Fibroblast of skin of right biceps (primary cell): Measurements from ENCODE around the gene HDGF.
A peak's percentile ranks its signal among the peaks of the same experiment; 100 is the strongest.

ENCODE experiments used
- DNase-seq: peaks from one replicate; pipeline ENCODE4 v3.0.0-alpha.2; 2013

HDGF gene

GRCh38 chr1:156714830-156715229 lies 36.6 kb downstream of the HDGF start:
- no peak for DNase-seq

GRCh38 chr1:156712626-156713025 lies 38.8 kb downstream of the HDGF start:
- no peak for DNase-seq

DNA sequence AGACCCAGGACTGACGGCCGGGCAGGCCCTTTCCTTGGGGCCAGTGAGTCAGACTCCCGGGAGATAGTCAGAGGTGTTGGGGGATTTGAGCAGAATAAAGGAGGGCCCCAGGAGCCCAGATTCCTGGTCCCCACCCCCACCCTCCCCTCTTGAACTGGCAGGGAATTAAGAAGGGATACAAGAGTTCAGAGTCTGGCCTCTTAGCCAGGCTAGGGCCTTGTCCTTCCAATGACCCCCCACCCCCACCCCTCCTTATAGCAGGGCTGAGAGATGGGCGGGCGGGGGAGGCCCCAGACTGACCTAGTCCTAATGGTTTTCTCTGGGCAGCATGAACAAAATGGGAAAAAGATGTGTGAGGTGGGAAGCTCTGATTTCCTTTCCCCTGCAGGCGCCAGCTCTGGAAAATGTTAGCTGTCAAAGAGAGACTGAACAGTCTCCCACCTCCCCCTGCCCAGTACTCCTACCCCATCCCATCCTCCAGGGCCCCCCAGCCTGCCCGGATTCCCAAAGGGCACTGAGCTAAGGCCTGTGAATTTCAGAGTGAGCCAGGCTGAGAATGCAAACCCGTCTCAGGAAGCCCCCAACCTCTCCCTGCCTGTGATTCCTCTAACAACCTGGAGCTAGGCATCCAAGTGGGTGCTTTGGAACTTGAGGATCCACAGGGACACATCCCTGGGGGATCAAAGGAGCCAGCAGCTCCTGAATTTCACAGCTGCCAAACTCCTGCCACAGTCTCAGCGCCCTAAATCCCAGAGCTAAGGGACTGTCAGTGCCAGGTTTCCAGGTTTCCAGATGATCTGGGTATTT lies 40.3 kb downstream of the HDGF start:
- DNase-seq, result peak; percentile 58

GRCh38 chr1:156709757-156710489 lies 41.6 kb downstream of the HDGF start:
- peak; percentile 59 for DNase-seq

- no peak for DNase-seq
Measured at GRCh38 chr1:156709031-156709430, 42.4 kb downstream of the HDGF start.

DNA sequence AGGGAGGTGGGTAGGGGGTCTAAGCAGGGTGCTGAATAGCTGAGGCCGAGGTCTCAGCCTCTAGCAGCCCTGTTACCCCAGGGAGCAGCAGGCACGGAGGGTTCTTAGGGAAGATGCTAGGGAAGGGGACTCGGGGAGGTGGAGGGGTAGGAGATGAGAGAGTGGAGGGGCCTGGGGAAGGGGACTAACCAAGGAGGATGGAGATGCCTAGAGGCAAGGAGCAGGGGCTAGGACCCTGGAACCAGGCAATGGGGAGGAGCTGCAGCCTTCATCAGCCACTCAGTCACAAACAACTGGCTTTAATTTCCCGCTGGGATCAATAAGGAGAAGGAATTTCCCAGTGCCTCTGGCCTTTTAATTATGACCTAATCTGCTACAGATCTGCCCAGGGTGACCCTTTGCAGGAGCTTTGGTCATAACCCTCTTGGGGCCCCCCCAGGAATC lies 43.2 kb downstream of the HDGF start:
- peak; percentile 28 for DNase-seq

GRCh38 chr1:156707417-156708217 lies 43.9 kb downstream of the HDGF start:
- peak; percentile 78 for DNase-seq

GRCh38 chr1:156706657-156707416 lies 44.6 kb downstream of the HDGF start:
- DNase-seq, result peak; percentile 80

GRCh38 chr1:156705918-156706656 lies 45.4 kb downstream of the HDGF start:
- DNase-seq, result peak; percentile 77

- peak; percentile 65 for DNase-seq
Measured at GRCh38 chr1:156705321-156705917, 46.1 kb downstream of the HDGF start, which contains the start of gene CRABP2. TSS of gene CRABP2 (minus strand) at chr1:156705583. CDS start at chr1:156705446, 137 bp downstream.

DNA sequence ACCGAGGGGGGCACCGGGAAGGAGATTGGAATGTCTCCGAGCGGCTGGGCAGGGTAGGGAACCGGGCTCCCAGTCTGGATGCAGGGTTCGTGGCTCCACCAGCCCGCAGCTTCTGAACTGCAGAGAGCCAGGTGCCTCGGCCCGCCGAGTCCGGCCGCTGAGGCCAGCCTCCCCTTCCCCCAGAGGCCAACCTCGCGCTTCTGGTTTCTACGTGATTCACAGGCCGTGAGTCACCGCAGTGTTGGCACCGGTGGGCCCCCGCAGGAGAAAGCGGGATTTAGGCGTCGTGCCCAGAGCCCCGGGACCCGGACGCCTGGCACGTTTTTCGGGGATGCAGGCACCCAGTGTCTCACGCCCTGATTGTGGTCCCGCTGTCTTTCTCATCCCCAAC lies 46.5 kb downstream of the HDGF start:
- peak; percentile 82 for DNase-seq

DNA sequence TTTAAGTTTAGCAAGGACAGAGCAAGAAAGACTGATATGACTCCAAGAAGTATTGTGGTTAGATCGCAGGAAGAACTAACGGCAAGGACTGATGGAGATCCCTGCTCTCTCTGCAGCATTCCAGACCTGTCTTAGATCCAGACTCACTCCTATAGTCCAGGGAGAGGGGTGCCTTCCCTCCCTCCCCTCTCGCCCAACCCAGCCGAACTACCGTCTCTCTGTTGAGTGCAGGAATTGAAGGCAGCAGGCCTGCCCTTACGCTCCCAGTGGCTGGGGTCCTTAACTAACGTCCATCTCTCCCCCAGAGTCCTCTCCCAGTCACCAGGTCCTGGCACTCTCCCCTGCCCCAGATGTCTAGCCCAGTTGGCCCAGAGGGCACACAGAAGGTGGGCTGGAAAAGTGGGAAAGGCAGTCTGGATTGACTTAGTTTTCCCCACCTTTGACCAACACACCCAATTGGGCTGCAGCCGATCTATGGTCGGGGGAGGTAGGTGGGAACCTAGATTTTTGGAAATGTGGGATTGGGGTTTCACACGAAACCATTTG lies 47.2 kb downstream of the HDGF start:
- DNase-seq, result no peak

DNA sequence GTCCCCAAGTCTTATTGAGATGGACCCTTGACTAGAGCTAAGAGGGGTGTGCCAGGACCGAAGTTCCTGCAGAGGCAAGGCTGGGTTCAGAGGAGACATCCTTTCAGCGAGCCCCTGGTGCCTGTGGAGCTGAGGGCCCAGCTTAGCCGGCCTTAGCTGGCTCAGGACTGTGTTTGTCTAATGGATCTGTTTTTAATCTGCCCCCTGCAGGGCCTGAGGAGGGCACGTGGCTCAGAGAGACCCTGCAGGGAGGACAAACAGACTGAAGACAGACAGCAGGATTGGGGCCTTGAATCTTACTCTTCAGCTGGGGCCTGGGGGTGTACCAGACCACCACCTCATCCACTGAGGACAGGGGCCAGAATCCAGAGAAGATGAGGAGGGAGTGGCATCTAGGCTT lies 47.7 kb downstream of the HDGF start:
- peak; percentile 37 for DNase-seq

DNA sequence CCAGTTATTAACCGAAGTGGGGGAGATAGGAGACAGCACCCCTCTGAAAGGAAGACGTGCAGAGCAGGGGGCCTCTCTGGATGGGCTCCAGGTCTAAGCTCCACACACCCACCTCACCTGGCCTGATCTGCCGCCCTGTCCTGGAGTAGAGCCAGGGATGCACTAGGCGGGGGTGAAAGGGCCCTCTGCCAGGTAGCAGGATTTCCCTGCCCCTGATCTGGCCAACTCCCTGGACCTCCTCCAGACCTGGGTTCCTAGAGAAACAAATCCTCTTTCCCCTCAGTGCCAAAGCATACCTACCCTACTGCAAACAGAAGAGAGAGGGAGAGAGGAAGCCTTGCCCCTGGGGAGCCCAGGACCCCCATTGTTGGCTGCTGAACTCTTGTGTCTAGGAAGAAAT lies 48.1 kb downstream of the HDGF start:
- no peak for DNase-seq

GRCh38 chr1:156700736-156701531 lies 50.5 kb downstream of the HDGF start:
- no peak for DNase-seq

- no peak for DNase-seq
Measured at GRCh38 chr1:156698995-156699394, 52.5 kb downstream of the HDGF start.

- DNase-seq, result no peak
Measured at GRCh38 chr1:156697481-156697880, 54.0 kb downstream of the HDGF start.

DNA sequence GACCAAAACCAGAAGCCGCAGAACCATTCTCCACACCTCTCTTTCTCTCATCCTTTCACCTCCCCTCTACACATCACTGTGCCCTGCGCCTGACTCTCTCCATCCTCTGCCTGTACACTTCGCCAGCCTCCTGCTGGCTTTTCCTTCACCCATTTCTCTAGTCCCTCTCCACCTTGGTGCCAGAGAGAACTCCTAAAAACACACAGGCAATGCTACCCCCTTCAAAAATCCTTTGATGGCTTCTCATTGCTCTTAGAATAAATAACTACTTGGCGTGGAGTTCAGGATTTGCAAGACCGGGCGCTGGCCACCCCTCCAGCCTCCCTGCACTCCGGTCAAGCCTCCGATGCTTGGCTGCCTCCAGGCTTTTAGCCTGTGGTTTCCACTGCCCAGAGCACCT lies 54.7 kb downstream of the HDGF start:
- no peak for DNase-seq

DNA sequence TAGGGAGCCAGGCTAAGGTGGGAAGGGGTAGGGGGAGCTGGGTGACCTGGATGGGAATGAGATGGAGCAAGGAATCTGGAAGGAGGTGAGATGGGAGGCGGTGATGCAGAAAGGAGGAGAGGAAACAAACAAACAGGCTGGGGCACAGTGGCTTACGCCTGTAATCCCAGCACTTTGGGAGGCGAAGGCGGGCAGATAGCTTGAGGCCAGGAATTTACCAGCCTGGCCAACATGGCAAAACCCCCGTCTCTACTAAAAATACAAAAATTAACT lies 56.8 kb downstream of the HDGF start:
- no peak for DNase-seq
